ENCODE results near the gene NAGPA. TPM values are rescaled to one million over a fixed set of nuclear protein-coding genes. Genes with fewer than 3 reads are reported as not detected.

Gene NAGPA
- total RNA-seq, 2 experiments from 2014 or later: 10.1 to 11.3 TPM

GRCh38 chr16:5060073-5060641 is 26.4 kb upstream of the NAGPA start:
- H3K4me1 Mint-ChIP-seq (ENCODE audit: low read depth): peaks cover 4% of the 10 kb centered on the region
- intact Hi-C loops (cut with micrococcal nuclease): no loop called here
- no peaks in the 10 kb centered on the region for H3K27me3 Mint-ChIP-seq
- DNase-seq (no peak), ATAC-seq (no peak)
- H3K9me3 Mint-ChIP-seq: no peaks in the 10 kb centered on the region
- no peak overlapping the region for H3K4me3 Mint-ChIP-seq
- no peaks in the 10 kb centered on the region for H3K36me3 Mint-ChIP-seq (ENCODE audit: low read depth)
- H3K27ac Mint-ChIP-seq: no peak overlapping the region
- ChIA-PET POLR2A (no interaction called here), CTCF (no interaction called here)
- TF ChIP-seq, protein P1, sequence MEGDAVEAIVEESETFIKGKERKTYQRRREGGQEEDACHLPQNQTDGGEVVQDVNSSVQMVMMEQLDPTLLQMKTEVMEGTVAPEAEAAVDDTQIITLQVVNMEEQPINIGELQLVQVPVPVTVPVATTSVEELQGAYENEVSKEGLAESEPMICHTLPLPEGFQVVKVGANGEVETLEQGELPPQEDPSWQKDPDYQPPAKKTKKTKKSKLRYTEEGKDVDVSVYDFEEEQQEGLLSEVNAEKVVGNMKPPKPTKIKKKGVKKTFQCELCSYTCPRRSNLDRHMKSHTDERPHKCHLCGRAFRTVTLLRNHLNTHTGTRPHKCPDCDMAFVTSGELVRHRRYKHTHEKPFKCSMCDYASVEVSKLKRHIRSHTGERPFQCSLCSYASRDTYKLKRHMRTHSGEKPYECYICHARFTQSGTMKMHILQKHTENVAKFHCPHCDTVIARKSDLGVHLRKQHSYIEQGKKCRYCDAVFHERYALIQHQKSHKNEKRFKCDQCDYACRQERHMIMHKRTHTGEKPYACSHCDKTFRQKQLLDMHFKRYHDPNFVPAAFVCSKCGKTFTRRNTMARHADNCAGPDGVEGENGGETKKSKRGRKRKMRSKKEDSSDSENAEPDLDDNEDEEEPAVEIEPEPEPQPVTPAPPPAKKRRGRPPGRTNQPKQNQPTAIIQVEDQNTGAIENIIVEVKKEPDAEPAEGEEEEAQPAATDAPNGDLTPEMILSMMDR (IDR thresholded peaks at IDR 0.05): no peak

- Mint-ChIP-seq H3K4me1 (ENCODE audit: low read depth) (peaks cover 4% of the 10 kb centered on the region), H3K36me3 (ENCODE audit: low read depth) (no peaks in the 10 kb centered on the region), H3K27ac (no peak overlapping the region), H3K27me3 (no peaks in the 10 kb centered on the region), H3K9me3 (no peaks in the 10 kb centered on the region), H3K4me3 (no peak overlapping the region)
- DNase-seq (no peak), ATAC-seq (no peak)
- POLR2A ChIA-PET: no interaction called here
- TF ChIP-seq, protein P1 (IDR thresholded peaks at IDR 0.05): no peak
- CTCF ChIA-PET: interaction anchor here (1.1 kb wide), 1 partner anchor 25 kb away, joined by 3 read pairs; no protein-coding TSS in a partner anchor
- intact Hi-C loops (cut with micrococcal nuclease): no loop called here
Observed at GRCh38 chr16:5059386-5060072, 25.8 kb upstream of the NAGPA start.

- POLR2A ChIA-PET: no interaction called here
Observed at GRCh38 chr16:5058476-5058875, 24.7 kb upstream of the NAGPA start.

GRCh38 chr16:5056352-5056751 is 22.6 kb upstream of the NAGPA start:
- H3K4me3 Mint-ChIP-seq: no peak overlapping the region
- H3K9me3 Mint-ChIP-seq: no peaks in the 10 kb centered on the region
- no peaks in the 10 kb centered on the region for H3K27me3 Mint-ChIP-seq
- intact Hi-C loops (cut with micrococcal nuclease): no loop called here
- peaks cover 4% of the 10 kb centered on the region for H3K4me1 Mint-ChIP-seq (ENCODE audit: low read depth)
- ChIA-PET CTCF (interaction anchor here (0.6 to 2.3 kb wide), 14 partner anchors 9 to 39 kb away, joined by 3 to 11 read pairs (median 4); partner anchors contain the start of genes ALG1, C16orf89 and NAGPA), POLR2A (interaction anchor here (0.6 to 1.2 kb wide), 2 partner anchors 22 to 220 kb away, joined by 4 to 6 read pairs; partner anchors contain the start of gene NAGPA)
- TF ChIP-seq, protein P1 (IDR thresholded peaks at IDR 0.05): peak; percentile 65
- H3K36me3 Mint-ChIP-seq (ENCODE audit: low read depth): no peaks in the 10 kb centered on the region
- ATAC-seq (peak; percentile 98), DNase-seq (peak; percentile 72)
- H3K27ac Mint-ChIP-seq: no peak overlapping the region

More at GRCh38 chr16:5058476-5058875, 24.7 kb upstream of the NAGPA start:
- intact Hi-C loops (cut with micrococcal nuclease): no loop called here
- H3K4me3 Mint-ChIP-seq: no peak overlapping the region
- TF ChIP-seq, protein P1 (IDR thresholded peaks at IDR 0.05): no peak
- H3K27me3 Mint-ChIP-seq: no peaks in the 10 kb centered on the region
- no peaks in the 10 kb centered on the region for H3K9me3 Mint-ChIP-seq
- CTCF ChIA-PET: no interaction called here
- no peaks in the 10 kb centered on the region for H3K36me3 Mint-ChIP-seq (ENCODE audit: low read depth)
- ATAC-seq: no peak
- peaks cover 4% of the 10 kb centered on the region for H3K4me1 Mint-ChIP-seq (ENCODE audit: low read depth)
- no peak overlapping the region for H3K27ac Mint-ChIP-seq
- no peak for DNase-seq

Data from activated CD8-positive, alpha-beta T cell treated with anti-CD3 and anti-CD28 coated beads for 36 hours (primary cell).